Measurements from ENCODE around the gene RSRC1.

DNA sequence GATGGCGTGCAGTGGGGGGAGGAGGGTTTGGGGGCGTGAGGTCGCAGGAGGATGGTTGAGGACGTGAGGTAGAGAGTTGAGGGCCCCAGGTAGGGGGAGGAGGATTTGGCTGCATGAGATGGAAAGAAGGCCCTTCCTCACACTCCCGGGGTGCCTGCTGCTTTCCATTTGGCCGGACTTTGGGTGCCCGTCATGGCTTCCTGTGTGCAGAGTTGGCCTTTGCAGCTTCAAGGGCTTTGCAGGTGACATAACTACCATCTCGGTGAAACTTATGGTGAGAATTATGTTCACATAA is 462.8 kb downstream of the RSRC1 start:
- TF ChIP-seq, protein P1, sequence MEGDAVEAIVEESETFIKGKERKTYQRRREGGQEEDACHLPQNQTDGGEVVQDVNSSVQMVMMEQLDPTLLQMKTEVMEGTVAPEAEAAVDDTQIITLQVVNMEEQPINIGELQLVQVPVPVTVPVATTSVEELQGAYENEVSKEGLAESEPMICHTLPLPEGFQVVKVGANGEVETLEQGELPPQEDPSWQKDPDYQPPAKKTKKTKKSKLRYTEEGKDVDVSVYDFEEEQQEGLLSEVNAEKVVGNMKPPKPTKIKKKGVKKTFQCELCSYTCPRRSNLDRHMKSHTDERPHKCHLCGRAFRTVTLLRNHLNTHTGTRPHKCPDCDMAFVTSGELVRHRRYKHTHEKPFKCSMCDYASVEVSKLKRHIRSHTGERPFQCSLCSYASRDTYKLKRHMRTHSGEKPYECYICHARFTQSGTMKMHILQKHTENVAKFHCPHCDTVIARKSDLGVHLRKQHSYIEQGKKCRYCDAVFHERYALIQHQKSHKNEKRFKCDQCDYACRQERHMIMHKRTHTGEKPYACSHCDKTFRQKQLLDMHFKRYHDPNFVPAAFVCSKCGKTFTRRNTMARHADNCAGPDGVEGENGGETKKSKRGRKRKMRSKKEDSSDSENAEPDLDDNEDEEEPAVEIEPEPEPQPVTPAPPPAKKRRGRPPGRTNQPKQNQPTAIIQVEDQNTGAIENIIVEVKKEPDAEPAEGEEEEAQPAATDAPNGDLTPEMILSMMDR (IDR thresholded peaks at IDR 0.05 in 4 of 5, conservative IDR thresholded peaks at IDR 0.05 in 1 of 5) = no peak
- TF ChIP-seq POLR2A (IDR thresholded peaks at IDR 0.05) = no peak

All from gastrocnemius medialis (tissue), 4 donors.